Epithelial cell of proximal tubule (primary cell): ENCODE data around the gene JARID2. TPM values are rescaled to one million over a fixed set of nuclear protein-coding genes. Genes with fewer than 3 reads are reported as not detected.

ENCODE experiments used
- DNase-seq: peaks from one replicate; pipeline ENCODE4 v3.0.0-alpha.2; 2011; ENCODE audit warnings: low read depth
- H3K4me3 ChIP-seq: 2 replicates; pipeline ENCODE4 v1.5.1; 2011; ENCODE audit warnings: low read depth, mild to moderate bottlenecking, low read length
- CTCF ChIP-seq: conservative IDR thresholded peaks from 2 replicates; pipeline ENCODE4 v1.5.1; 2012; ENCODE audit warnings: low read depth, mild to moderate bottlenecking, low read length
- total RNA-seq: library from RNA; depleted of rRNA; stranded (reverse); fragments of >200 nt; gene quantifications from 2 replicates; pipeline ENCODE4 v1.2.3, GENCODE V29; 2015

Gene JARID2
- total RNA-seq, 1 donor from 2014 or later, result 5.1 TPM

GRCh38 chr6:15425947-15426346 lies 180.1 kb downstream of the JARID2 start:
- TF ChIP-seq CTCF, result no peak
- no peak for DNase-seq
- no peak overlapping the region for H3K4me3 ChIP-seq

GRCh38 chr6:15426395-15426794 lies 180.5 kb downstream of the JARID2 start:
- no peak for DNase-seq
- no peak overlapping the region for H3K4me3 ChIP-seq
- TF ChIP-seq CTCF, result no peak

- DNase-seq, result no peak
- no peak overlapping the region for H3K4me3 ChIP-seq
- no peak for TF ChIP-seq CTCF
These were observed 181.0 kb downstream of the JARID2 start for GRCh38 chr6:15426901-15427300.

- no peak for DNase-seq
- no peak overlapping the region for H3K4me3 ChIP-seq
- TF ChIP-seq CTCF, result no peak
These were observed 181.6 kb downstream of the JARID2 start for GRCh38 chr6:15427331-15428070.

- no peak for TF ChIP-seq CTCF
- no peak for DNase-seq
These were observed 183.6 kb downstream of the JARID2 start for GRCh38 chr6:15429141-15430110.

GRCh38 chr6:15430186-15430585 lies 184.3 kb downstream of the JARID2 start:
- no peak for TF ChIP-seq CTCF
- DNase-seq, result no peak
- H3K4me3 ChIP-seq, result no peak overlapping the region

More at GRCh38 chr6:15429141-15430110, 183.6 kb downstream of the JARID2 start:
- H3K4me3 ChIP-seq, result no peak overlapping the region
